Activated CD8-positive, alpha-beta memory T cell treated with anti-CD3 and anti-CD28 coated beads, Interleukin-2, amount 50 U/mL, for 24 hours (primary cell): ENCODE results near the gene SORCS2.

Experiments
- DNase-seq: peaks from one replicate; pipeline ENCODE4 v3.0.0-alpha.2; 2020; ENCODE audit errors: extremely low read depth

The SORCS2 gene

GRCh38 chr4:7325541-7325940, 133.2 kb downstream of the SORCS2 start:
- no peak for DNase-seq

GRCh38 chr4:7326306-7326692, 134.0 kb downstream of the SORCS2 start:
- no peak for DNase-seq

GRCh38 chr4:7326693-7327340, 134.5 kb downstream of the SORCS2 start:
- DNase-seq = no peak

- no peak for DNase-seq
Observed at GRCh38 chr4:7327341-7327885, 135.1 kb downstream of the SORCS2 start.

GRCh38 chr4:7328162-7328912, 136.0 kb downstream of the SORCS2 start:
- DNase-seq = no peak

GRCh38 chr4:7328913-7329638, 136.7 kb downstream of the SORCS2 start:
- no peak for DNase-seq

GRCh38 chr4:7330031-7330596, 137.8 kb downstream of the SORCS2 start:
- DNase-seq = no peak

GRCh38 chr4:7330811-7331681, 138.7 kb downstream of the SORCS2 start:
- no peak for DNase-seq

GRCh38 chr4:7331682-7332000, 139.3 kb downstream of the SORCS2 start:
- no peak for DNase-seq

- DNase-seq = no peak
Observed at GRCh38 chr4:7332216-7333023, 140.1 kb downstream of the SORCS2 start.

- no peak for DNase-seq
Observed at GRCh38 chr4:7333024-7333780, 140.9 kb downstream of the SORCS2 start.

GRCh38 chr4:7333801-7334421, 141.6 kb downstream of the SORCS2 start:
- DNase-seq = no peak

GRCh38 chr4:7334521-7335275, 142.4 kb downstream of the SORCS2 start:
- DNase-seq = no peak

GRCh38 chr4:7335344-7336066, 143.2 kb downstream of the SORCS2 start:
- no peak for DNase-seq

- DNase-seq = no peak
Observed at GRCh38 chr4:7336067-7336569, 143.8 kb downstream of the SORCS2 start.

GRCh38 chr4:7336732-7337131, 144.4 kb downstream of the SORCS2 start:
- no peak for DNase-seq

- no peak for DNase-seq
Observed at GRCh38 chr4:7337196-7338058, 145.1 kb downstream of the SORCS2 start.
